ENCODE data around the gene QSOX1. TPM values are rescaled to one million over a fixed set of nuclear protein-coding genes. Genes with fewer than 3 reads are reported as not detected.
"Not testable (repeated sequence)": the region's sequence is repeated elsewhere in the genome, so short reads cannot be mapped to it uniquely, and the experiment has no call there.

Gene QSOX1
- total RNA-seq: 285 TPM

GRCh38 chr1:180154325-180155181 lies at the start of gene QSOX1:
Gene QSOX1 (plus strand): TSS chr1:180154869. CDS start chr1:180154908, 39 bp downstream.
- peak; percentile 90 for DNase-seq (ENCODE audit: low spot score)

GRCh38 chr1:180112091-180112490 lies 42.6 kb upstream of the QSOX1 start:
- DNase-seq (ENCODE audit: low spot score): no peak

- no peak for DNase-seq (ENCODE audit: low spot score)
These were observed 41.6 kb upstream of the QSOX1 start for GRCh38 chr1:180112984-180113647.

- no peak for DNase-seq (ENCODE audit: low spot score)
These were observed 40.2 kb upstream of the QSOX1 start for GRCh38 chr1:180114396-180114945.

- no peak for DNase-seq (ENCODE audit: low spot score)
These were observed 37.5 kb upstream of the QSOX1 start for GRCh38 chr1:180116964-180117763.

- no peak for DNase-seq (ENCODE audit: low spot score)
These were observed 36.9 kb upstream of the QSOX1 start for GRCh38 chr1:180117764-180118116.

- no peak for DNase-seq (ENCODE audit: low spot score)
These were observed 34.8 kb upstream of the QSOX1 start for GRCh38 chr1:180119837-180120236.

GRCh38 chr1:180123463-180123936 lies 31.2 kb upstream of the QSOX1 start:
- DNase-seq (ENCODE audit: low spot score): no peak

- DNase-seq (ENCODE audit: low spot score): no peak
These were observed 24.0 kb upstream of the QSOX1 start for GRCh38 chr1:180130651-180131050.

- DNase-seq (ENCODE audit: low spot score): no peak
These were observed 23.2 kb upstream of the QSOX1 start for GRCh38 chr1:180131510-180131909.

- DNase-seq (ENCODE audit: low spot score): no peak
These were observed 21.5 kb upstream of the QSOX1 start for GRCh38 chr1:180133193-180133592.

GRCh38 chr1:180133688-180134087 lies 21.0 kb upstream of the QSOX1 start:
- DNase-seq (ENCODE audit: low spot score): not testable (repeated sequence)

GRCh38 chr1:180135535-180135934 lies 19.1 kb upstream of the QSOX1 start:
- DNase-seq (ENCODE audit: low spot score): no peak

- DNase-seq (ENCODE audit: low spot score): no peak
These were observed 18.2 kb upstream of the QSOX1 start for GRCh38 chr1:180136331-180136967.

GRCh38 chr1:180136968-180137356 lies 17.7 kb upstream of the QSOX1 start:
- no peak for DNase-seq (ENCODE audit: low spot score)

GRCh38 chr1:180137776-180138175 lies 16.9 kb upstream of the QSOX1 start:
- DNase-seq (ENCODE audit: low spot score): no peak

GRCh38 chr1:180141381-180141934 lies 13.2 kb upstream of the QSOX1 start:
- no peak for DNase-seq (ENCODE audit: low spot score)

- no peak for DNase-seq (ENCODE audit: low spot score)
These were observed 11.3 kb upstream of the QSOX1 start for GRCh38 chr1:180143359-180143758.

- no peak for DNase-seq (ENCODE audit: low spot score)
These were observed 9.9 kb upstream of the QSOX1 start for GRCh38 chr1:180144659-180145357.

- no peak for DNase-seq (ENCODE audit: low spot score)
These were observed 9.2 kb upstream of the QSOX1 start for GRCh38 chr1:180145446-180145845.
